GM21528 (cell line): Measurements from ENCODE around the gene CFAP46.

Source experiments
- ATAC-seq: cut with Tn5 transposase; IDR thresholded peaks from one replicate; pipeline ENCODE4 v1.9.1; 2021; ENCODE audit warnings: mild to moderate bottlenecking, moderate library complexity; ENCODE audit not compliant: unreplicated experiment, low FRiP score

CFAP46 gene

GRCh38 chr10:132885451-132886210 lies 56.7 kb downstream of the CFAP46 start:
- ATAC-seq: no peak

GRCh38 chr10:132884691-132885271 lies 57.6 kb downstream of the CFAP46 start:
- ATAC-seq: no peak

DNA sequence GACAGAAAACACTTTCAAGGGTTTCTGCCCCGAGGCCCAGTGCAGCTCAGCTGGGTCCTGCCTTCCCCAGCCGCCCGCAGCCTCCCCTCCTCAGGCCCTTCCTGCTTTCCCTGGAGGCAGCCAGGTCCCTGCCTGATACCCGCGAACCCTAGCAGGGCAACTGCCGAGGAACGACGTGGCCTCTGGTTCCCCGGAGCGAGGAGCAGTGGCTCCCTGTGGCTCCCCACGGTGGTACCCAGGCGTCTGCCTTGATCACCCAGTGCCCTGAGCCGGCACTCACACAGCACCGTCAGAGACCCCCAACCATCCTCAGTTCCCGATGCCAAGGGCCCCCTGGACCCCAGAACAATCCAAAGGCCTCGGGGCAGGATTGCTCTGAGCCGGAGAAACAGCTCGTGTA lies 58.3 kb downstream of the CFAP46 start:
- no peak for ATAC-seq

DNA sequence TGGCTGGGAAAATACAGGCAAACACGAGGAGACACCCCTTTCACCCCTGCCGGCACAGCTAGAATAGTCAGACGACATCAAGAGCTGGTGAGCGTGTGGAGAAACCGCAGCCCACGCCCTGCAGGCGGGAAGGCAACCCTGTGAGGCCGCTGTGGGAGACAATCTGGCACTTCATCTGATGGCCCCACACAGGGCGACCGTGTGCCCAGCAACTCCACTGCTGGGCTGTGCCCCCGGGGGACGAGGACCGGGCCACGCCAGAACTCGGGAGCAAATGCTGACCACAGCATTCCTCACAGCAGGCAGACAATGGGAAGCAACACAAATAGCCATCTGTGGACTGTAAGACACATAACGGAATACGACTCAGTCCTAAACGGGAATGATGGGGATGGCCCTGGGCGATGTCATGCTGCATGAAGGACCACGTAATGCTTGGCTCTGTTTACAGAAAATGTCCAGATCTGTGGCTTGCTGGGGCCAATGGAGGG lies 58.9 kb downstream of the CFAP46 start:
- no peak for ATAC-seq

GRCh38 chr10:132882069-132882951 lies 60.1 kb downstream of the CFAP46 start:
- no peak for ATAC-seq

DNA sequence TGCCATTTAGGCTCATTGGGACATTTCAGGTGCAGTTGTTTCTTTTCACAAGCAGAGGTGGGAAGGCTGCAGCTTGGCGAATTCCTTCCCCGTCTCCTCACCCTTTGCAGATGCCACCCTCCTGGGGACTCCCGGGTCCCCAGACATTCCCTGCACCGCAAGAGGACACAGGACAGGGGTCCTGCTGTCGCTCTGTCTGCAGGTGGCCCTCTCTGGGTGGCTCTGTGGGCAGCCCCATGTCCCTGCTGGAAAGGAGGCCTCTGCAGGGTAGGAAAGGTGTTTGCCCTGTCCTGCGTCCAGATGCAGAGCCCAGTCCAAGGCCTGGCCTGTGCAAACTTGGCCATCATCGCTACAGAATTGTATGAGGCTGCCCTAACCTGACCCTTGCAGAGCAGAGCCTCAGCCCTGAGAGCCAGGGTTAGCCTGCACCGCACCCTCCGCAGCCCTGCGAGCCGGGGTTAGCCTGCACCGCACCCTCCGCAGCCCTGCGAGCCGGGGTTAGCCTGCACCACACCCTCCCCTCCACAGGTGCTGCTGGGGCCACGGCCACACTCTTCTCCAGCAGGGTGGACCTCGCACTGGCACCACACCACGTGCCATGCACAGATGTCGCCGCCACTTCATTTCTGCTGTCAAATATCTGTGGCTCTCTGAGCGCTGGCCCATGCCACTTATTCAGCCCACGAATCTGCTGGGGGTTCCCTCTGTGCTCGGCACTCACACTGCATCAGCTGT lies 61.0 kb downstream of the CFAP46 start:
- ATAC-seq: no peak

DNA sequence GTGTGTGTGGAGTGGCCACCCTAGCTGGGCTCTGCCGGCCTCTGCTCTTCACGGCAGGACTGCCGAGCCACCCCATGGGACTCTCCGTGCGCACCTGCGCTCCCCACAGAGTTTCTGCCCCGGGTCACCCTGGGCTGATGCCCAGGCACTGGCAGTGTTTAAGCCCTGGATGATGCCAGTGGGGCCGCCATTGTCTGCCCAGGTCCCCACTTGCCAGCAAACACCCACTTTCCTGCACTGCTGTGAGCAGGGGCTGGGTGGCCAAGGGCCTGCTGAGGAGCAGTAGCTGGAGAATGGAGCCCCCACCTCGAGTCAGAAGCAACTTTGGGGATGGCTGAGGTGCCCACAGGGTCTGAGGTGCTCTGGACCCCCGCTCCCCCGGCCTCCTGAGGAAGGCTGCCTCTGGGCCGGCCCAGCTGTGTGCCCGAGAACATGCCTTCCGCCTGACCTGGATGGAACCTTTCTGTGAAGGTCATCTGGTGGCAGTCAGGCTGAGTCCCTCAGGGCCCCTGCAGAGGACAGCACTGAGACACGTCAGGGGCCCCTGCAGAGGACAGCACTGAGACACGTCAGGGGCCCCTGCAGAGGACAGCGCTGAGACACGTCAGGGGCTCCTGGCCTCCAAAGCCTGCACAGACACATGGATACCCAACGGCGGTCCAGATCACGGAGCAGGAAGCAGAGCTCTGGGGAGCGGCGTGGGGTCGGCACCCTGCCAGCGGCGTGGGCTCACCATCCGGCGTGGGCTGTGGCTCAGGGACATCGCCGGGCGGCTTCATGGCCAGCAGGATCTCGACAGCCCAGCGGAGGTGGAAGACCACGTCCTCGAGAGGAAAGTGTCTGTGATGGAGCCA lies 62.0 kb downstream of the CFAP46 start:
- ATAC-seq: no peak

DNA sequence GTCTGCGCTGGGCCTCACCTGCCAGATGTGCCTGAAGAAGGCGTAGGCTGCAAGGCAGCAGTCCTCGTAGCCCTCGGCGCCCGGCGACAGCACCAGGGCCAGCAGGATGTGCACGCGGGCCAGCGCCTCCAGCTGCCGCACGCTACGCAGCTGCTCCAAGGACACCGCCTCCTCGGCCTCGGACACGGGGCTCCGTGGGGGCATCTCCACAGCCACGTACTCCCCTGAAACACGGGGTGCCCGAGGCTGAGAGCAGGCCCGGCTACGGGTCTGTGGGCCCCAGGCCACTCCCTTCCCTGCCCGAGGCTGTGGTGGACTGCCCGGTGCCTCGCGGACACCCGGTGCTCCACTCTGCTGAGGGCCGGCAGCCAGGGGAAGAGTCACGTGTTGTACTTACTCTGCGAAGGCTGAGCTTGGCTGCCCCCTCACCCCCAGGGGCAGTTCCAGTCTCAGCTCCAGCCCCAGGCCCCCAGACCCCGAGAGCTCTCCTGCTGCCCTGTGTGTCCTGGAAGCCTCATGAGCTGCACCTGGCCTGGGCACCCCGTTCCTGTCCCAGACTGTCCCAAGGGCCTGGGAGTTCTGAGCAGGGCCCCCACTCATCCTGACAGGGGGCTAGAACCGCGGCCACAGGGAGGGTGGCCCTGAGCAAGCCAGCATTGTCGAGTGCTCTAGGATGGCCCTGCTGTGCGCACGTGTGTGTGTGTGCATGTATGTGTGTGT lies 62.8 kb downstream of the CFAP46 start:
- ATAC-seq: no peak

- ATAC-seq: no peak
Measured at GRCh38 chr10:132878730-132879407, 63.5 kb downstream of the CFAP46 start.

DNA sequence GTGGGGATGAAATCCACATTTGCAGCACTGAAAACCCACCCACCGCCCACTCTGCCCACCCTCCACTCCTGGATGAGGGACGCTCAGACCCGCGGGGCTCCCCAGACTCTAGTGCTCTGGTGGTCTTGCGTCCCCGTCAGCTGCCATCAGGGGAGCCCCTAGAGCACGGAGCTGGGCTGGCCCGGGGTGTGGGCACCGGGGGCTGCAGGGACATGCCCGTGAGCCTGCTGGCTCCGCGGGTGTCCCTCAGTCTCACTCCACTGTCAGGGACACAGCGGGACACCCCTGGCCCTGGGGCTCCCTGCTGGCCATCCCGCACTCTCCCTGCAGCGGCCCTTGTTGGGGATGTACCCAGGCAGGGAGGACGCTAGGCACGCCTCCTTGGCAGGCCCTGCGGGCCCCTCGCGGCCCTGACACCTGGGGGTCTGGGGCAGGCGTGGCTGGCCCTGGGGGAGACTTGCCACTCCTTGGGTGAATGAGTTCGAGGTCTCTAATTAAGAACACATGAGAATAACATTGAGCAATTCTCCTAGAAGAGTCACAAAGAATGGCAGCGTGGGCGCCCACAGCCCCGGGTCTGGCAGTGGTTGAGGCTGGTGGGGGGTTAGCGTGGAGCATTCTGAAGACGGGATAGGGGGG lies 64.2 kb downstream of the CFAP46 start:
- ATAC-seq: no peak

DNA sequence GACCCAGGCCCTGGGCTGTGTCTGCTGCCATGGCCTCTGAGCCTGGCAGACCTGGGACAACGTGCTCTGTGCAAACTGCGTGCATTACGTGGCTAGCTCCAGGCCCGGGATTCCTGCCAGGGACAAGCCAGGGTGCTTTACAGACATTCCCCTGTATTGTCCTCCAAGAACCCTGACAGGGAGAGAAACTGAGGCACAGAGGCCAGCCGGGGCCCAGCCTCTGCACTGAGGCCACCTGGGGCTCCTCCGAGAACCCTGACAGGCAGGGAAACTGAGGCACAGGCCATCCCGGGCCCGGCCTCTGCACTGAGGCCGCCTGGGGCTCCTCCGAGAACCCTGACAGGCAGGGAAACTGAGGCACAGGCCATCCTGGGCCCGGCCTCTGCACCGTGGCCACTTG lies 64.9 kb downstream of the CFAP46 start:
- ATAC-seq: no peak

GRCh38 chr10:132876993-132877431 lies 65.4 kb downstream of the CFAP46 start:
- no peak for ATAC-seq

- ATAC-seq: no peak
Measured at GRCh38 chr10:132876131-132876860, 66.1 kb downstream of the CFAP46 start.

DNA sequence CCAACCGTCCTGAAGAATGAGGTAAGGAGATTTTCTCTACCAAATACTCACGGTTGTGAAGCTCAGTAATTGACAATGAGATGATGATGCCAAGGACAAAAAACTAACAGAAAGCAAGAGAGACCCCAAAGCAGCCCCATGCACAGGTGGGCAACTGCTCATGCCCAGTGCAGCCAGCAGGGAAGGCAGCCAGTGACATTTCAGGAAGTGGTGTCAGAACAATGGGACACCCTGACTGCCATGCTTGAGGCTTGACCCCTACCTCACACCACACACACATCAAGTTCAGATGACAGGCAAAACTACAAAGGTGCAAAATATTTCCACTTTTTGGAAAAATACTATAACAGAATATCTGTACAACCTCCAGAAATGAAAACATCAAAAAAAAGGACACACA lies 66.9 kb downstream of the CFAP46 start:
- no peak for ATAC-seq

DNA sequence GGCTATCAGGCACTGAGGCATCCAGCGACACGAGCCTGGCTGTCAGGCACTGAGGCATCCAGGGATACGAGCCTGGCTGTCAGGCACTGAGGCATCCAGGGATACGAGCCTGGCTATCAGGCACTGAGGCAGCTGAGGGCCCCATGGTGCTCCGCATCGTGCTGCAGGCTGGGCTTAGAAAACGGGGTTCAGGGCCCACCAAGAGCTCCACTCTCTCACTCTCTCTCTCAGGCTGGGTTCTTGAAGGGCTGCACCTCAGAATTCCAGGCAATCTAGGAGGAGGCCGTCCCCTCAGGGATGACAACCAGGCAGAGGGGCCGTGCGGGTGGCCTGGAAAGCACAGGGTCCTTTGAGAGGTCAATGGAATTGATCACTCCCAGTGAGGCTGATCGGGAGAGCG lies 69.0 kb downstream of the CFAP46 start:
- no peak for ATAC-seq

DNA sequence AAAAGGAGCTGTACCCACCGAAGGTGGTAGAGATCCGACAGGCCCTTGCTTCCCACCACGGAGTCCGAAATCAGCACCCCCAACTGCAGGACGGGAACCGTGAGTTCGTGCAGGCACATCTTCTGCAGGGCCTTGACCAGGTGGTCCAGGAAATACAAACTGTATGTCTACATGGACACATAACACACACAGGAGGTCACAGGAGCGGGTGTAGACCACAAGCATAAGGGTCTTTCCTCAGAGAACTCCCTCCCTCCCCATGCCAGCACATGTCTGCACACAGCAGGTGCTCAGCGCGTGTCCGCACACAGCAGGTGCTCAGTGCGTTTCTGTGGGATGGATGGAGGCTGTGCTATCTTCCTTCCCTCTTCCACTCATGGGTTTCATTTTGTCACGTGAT lies 69.7 kb downstream of the CFAP46 start:
- ATAC-seq: no peak

DNA sequence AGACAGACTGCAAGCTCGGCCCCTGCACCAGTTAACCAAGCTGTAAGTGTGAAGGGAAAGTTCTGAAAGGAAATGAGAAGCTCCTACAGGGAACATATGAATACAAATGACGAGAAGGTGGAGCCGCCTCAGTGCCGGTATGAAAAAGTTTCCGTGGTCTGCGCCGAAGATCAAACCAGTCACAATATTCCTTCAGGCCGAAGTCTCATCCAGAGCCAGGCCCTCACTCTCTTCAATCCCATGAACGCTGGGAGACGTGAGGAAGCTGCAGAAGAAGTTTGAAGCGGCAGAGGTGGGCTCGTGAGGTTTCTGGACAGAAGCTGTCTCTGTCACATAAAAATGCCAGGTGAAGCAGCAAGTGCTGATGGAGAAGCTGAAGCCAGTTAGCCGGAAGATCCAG lies 71.9 kb downstream of the CFAP46 start:
- ATAC-seq: no peak
